Stimulated activated CD8-positive, alpha-beta memory T cell treated with anti-CD3 and anti-CD28 coated beads, Interleukin-4, amount 100 ng/mL, for 24 hours (primary cell): Measurements from ENCODE around the gene MYLIP.

Experiments
- DNase-seq: peaks from one replicate; pipeline ENCODE4 v3.0.0-alpha.2; 2020; ENCODE audit warnings: low read depth

Gene MYLIP

DNA sequence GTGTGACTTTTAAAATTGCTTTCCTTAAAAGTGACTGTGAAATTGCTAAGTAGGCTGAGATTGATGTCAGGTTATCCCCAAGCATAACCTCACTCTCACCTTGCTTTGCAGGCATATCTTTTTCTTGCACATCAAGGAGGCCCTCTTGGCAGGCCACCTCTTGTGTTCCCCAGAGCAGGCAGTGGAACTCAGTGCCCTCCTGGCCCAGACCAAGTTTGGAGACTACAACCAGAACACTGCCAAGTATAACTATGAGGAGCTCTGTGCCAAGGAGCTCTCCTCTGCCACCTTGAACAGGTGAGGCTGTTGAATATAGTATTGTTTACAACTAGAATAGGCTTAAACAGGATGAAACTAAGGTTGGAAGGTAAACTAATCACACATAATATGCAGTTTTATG, 12.6 kb downstream of the MYLIP start:
- DNase-seq, result no peak

DNA sequence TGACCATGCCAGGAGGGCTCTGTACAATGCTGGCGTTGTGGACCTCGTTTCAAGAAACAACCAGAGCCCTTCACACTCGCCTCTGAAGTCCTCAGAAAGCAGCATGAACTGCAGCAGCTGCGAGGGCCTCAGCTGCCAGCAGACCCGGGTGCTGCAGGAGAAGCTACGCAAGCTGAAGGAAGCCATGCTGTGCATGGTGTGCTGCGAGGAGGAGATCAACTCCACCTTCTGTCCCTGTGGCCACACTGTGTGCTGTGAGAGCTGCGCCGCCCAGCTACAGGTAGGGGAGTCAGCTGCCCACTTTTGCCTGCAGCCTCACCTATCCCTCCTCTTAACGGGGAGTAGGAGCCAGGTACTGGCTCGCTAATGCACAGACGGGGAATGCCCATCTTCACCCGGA, 16.2 kb downstream of the MYLIP start:
- no peak for DNase-seq

DNA sequence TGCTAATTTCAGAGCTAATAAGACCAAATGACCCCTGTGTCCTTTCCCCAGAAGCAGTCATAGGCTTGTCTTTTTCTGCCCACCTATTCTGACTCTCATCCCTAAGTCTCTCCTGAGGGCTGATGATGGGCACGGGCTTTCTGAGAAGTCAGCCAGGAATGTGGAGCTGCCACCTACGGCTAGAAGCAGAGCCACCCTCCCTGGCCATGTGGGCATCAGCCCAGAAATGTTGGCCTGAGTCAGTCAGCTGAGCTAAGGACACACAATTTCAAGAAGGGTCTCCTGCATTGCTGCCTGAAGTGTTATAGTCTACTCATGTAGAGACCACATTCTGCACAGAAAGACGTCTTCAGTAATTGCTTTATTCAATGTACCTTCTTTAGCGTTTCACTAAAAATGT, 17.1 kb downstream of the MYLIP start:
- no peak for DNase-seq

DNA sequence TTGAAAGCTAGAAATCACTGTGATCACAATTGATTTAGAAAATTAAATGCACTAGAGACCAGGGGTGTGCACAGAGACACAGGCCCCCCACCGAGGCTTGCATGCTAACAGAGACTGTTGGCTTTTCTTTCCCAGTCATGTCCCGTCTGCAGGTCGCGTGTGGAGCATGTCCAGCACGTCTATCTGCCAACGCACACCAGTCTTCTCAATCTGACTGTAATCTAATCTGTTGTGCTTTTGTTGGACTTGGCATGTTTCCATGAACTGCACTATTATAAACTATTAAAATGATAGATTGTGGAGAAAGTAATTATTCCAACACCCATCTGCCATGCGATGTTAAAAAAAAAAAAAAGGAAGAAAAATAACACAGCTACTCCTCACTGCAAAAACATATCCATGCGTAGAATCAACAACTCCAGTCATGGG, 17.7 kb downstream of the MYLIP start:
- DNase-seq, result no peak

DNA sequence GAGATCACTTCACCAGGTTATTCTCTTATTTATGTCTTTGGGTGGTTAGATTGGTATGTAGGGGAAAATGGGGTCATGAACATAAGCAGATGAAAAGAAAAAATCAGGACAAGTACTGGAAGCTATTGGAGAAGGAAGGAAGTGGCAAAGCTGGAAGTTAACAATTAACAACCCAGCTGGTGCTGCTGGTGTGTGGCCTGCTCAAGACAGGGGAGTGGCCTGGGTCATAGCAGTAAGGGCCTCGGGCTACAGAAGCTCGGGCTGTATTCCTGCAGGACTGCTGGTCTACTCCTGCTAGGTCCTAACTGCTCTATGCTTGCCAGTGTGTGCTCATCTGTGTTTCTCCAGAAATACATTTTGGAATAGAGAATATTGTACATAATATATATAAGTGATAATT, 19.6 kb downstream of the MYLIP start:
- DNase-seq, result no peak

DNA sequence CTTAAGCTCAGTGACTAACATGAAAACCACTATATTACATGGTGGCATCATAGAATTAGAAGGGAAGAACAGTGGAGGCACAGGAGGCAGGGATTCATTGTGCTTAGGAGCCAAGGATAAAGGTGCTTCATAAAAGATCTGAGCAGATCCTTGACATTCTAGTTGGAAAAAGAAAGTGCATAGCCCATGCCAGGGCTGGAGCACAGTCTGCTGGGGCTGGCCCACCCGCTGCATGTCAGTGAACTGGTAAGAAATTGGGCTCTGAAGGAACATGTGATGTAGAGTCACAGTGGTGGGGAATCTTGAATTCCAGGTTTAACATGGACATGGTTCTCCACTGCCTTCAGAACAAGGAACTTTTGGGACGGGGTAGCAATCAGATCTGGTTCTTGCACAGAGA, 20.4 kb downstream of the MYLIP start:
- no peak for DNase-seq

DNA sequence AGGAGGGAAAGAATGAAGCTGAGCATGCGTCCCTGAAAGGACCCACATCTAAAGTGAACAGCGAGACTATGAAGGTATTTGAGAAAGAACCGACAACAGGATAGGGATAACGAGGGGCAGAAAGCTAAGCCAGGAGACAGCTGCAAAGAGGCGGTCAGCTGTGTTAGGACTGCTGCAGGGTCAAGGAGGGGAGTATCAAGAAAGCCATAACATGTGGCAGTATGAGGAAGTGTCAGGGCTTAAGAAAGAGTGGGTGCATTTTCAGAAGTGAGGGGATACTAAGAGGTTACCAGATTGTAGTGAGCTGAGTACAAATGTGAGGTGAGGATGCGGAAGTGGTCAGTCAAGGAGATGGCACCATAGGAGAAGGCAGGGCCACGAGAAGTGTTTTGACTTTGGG, 21.2 kb downstream of the MYLIP start:
- no peak for DNase-seq

DNA sequence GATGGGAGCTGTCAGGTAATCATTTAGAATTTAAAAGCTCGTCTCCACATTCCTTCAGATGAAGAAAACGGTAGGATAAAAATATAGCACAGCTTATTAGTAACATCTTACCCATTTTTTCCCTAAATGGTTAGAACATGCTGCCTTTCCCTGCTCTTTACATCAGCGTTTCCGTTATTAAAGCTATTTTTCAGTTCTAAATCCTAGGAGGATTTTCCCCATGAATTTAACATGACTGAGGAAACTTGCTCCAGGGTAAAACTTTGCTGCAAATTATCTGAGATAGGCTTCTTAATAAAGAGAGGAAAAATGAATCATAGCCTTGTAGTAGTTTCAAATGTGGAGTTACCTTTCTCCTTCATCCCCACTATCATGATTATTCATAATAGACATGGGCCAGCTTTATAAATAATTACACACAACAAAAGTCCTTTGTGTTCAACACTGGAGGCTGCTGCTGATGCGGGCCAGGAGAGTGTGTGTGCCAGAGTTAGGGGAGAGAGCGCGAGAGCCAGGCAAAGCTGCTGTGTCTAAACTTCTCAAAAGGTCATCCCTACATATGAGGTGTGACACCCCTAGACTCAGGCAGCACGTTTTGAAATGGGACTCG, 24.4 kb downstream of the MYLIP start:
- no peak for DNase-seq

DNA sequence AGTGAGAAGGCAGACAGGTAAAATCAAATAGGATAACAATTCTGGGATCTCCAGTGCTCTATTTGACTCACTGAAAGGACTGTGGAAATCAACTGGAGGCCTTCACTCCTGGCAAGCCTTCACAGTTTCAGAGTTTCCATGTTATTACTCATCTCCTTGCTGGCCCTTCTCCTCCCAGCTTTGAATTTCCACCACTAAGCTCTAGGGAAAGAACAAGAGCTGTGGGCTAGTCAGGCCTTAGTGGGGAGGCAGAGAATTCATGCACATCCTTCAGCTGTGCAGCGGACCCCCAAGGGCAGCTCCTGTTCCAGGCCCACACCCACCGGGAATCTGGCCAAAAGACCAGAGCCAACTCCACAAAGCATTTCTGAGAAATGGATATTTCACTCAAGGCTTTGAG, 26.0 kb downstream of the MYLIP start:
- no peak for DNase-seq

DNA sequence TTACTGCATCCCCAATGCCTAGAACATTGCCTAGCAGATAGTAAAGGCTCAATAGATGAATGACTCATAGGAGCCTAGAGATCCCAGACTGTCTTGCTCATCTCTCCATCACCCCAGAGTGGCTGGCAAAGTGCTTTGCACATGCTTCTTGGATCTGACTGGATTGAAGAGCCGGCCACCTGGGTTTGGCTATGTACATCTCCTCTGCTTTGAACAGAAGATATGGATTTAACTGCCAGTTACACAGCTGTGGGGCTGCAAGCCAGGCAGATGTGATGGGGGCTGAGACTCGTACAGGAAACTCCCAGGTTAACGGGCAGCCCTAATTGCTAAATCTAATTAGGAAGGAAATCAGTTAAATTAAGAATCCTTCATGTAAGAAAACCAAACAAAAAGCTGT, 28.6 kb downstream of the MYLIP start:
- DNase-seq, result no peak

DNA sequence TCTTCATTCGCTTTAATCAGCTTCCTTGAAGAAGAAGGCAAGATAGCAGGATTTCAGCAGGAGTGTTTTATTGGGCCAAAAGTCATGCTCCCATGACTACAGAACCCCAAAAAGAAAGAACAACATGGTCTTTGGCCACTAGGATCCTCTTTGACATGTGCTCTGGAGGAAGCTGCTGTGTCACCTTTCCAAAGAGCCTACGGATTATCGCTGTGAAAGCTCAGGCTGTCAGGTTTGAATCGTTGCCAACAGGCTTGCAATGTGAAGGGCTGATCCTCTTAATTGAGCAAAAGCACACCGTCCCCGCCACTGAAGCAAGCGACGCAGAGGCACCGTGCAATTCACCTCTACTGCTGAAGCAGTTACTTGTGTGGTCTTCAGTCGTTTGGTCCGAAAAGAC, 29.0 kb downstream of the MYLIP start:
- no peak for DNase-seq

DNA sequence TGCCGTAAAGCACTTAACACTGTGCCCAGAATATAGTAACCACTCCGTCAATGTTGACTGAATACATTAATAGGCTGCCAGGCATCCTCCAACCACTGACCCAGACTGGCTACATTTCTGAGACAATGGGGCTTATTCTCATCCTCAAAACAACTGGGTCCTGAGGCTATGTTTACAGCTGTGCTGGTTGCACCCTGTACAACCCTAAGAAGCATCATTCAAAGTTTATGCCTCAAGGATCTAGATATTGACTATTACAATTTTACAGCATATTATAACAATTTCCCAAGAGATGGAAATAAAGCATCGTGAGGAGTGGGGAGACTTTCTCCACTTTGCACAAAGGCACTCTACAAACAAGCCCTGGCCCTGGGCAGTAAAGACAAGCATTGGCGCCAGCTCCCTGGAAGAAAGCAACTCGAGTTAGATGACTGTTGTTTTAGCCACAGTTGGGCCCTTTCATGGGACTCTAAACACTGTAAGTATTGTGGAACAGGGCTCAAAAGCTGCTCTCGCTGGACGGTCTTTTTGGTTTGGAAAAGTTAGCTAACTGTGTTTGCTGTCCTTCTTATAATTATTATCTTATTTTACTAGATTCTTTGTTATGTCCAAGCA, 30.2 kb downstream of the MYLIP start:
- DNase-seq, result no peak

DNA sequence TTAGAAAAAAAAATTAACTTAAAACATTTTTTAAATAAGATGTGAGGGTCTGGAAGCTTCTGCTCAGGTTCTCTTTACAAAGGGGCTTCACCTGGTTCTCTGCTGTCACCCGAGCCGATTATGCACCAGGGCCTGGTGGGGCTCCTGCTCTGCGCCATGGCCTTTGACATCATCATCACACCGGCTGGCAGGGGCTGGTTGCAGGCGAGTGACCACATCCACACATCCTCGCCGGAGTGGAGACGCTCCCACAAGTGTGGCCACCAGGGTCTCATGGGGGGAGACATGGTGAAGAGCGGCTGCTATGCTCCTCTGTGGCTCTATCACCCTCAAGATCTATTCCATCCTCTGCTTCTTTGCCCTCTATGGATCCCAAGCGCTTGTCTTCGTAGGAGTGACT, 31.9 kb downstream of the MYLIP start:
- no peak for DNase-seq

DNA sequence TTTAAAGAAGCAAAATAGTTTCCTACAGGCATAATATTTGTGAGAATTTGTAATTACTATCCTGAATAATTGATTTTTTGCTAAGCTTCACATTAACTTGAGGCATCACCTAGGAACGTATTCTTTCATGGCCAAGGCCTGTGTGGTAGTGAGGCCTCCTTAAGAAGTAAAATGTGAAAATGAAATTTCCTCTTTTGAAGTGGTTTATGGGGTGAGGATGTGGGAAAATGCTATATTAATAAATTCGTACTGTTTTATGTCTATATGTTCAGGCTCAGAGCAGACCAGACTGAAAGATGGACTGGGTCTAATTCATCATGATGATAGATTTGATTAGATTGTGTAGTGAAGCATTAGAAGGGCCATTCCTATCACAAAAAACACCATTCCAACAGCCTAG, 33.1 kb downstream of the MYLIP start:
- DNase-seq, result no peak

DNA sequence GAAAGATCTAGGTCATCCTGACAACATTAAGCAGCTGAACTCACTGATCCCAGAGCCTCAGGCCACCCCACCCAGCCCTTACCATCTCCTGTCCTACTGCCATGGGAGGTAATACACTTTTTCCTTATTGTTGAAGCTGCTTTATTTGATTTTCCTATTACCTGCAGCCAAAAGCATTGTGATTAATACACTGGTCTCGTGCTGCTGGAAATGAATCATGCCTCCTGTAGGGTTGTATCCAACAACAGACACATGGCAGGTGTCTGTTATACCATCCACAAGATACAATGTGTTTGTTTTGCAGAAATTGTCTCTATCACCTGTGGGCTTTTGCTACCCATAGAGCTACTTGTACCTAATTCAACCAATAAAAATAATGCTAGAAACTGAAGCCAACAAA, 34.2 kb downstream of the MYLIP start:
- DNase-seq, result no peak

DNA sequence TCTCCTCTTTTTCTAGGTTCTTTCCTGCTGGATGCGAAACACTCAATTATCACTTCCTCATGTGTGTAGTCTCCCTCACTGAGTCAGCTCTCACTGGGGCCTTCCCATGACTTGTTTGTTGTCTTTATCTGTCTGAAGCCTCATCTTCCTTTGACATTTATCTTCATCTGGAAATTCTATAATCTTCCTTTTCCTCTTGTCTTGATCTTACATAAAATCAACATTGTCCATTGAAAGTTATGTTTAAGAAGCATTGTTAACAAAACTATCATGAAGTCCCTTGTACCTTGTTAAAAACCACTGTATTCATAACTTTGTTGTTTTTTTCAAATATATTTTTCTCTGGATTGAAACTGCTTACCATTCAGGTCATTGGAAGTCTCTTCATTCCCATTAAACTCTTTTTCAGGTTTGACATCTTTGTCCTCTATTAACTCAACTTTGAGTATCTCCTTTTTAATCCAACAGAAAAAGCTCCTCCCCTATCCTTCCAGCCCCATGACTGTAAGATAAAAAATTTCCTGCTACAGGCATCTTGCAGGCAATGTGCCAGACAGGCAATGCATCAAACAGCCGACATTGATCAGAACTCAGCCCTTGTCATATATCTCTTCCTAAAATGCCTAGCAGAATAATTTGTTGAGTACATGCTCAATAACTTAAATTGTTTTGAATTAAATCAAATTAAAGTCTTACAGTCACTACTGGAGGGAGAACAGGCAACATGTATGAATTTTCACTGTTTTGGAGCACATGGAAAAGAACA, 34.8 kb downstream of the MYLIP start:
- no peak for DNase-seq

DNA sequence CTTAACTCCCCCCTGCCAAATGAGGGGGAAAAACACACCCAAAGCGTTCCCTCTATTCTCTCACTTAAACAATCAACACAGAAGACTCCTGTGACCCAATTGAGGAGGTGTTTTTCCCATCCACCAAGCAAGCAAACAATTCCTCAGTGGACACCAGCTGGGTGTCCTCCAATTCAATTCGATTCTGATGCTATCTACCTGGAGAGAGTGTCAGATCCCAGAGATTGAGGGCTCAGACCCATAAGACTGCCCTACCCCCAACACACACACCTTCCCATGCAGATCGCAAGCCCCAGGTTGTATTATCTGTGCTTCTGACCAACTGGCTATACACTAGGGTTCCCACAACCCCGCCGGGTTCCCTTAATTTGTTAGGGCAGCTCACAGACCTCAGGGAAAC, 36.8 kb downstream of the MYLIP start:
- no peak for DNase-seq

DNA sequence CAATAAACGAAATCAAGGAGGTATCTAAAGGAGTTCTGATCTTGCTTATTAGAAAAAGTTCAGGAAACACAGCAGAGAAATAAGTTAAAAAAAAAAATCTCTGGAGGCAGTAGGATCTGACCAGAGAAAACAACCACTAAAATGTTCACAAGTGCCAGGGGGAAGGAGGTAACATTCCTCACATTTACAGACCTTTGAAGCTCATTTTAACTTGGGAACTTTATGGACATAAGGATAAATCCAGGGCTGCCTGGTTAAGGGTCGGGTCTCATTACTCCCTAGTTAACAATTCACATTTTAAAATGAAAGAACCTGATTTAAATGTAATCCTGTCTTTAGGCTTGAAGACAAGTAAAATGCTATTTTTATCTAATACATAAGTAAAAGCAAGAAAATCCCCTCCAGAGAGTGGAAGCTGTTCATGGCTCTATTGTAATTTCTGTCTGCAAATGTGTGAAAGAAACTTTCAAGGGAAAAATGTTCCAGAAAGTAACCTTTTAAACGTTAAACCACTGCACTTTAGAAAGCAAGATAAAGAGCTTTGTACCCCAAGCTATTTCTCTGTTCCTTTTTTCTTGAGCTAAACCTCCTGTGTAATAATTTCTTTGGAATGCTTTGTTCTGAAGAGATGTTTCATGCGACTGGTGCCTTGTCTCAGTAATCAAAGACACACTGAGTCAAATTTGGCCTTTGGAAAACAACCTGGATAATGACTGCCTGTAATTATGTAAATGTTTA, 38.2 kb downstream of the MYLIP start:
- no peak for DNase-seq

DNA sequence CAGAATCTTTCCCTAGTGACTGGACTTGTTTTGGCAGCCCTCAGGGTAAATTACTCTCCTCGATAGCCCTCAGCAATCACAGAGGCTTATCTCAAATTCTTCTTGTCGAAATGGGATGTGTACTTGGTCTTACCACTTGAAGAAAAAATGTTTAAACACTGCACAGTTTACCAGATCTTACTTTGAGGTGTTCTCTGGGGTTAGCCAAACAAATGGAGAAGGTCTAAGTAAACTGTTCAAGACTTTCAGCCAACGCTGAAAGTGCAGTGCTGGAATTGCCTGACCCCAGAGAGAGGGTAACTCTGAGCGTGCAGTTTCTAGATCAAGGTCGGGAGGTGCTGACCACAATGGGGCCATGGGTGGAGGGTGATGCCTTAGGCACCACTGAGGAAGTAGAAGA, 39.2 kb downstream of the MYLIP start:
- no peak for DNase-seq

DNA sequence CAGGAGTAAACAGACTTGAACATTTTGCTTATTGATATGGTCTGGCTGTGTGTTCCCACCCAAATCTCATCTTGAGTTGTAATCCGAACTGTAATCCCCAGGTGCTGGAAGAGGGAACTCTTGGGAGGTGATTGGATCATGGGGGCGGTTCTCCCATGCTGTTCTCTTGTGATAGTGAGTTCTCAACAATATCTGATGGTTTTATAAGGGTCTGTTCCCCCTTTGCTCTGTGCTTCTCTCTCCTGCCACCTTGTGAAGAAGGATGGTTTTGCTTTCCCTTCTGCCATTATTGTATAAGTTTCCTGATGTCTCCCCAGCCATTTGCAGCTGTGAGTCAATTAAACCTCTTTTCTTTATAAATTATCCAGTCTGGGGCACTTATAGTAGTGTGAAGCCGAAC, 40.0 kb downstream of the MYLIP start:
- no peak for DNase-seq

DNA sequence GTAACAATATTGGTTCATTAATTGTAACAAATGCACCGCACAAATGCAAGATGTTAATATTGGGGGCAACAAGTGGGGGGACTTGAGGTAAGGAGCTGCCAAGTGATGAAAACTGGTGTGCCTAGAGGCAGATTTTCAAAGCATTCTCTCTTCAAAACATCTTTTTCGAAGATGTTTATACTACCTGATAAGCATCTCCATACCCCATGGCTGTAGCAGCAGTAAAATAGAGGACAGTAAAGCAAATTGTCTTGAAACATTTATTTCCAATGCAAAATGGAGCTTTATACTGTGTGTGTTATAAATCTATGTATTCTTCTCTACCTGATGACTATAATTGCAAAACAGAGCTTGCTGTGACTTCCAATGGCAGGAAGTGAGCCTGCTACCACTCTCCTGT, 42.5 kb downstream of the MYLIP start:
- no peak for DNase-seq

DNA sequence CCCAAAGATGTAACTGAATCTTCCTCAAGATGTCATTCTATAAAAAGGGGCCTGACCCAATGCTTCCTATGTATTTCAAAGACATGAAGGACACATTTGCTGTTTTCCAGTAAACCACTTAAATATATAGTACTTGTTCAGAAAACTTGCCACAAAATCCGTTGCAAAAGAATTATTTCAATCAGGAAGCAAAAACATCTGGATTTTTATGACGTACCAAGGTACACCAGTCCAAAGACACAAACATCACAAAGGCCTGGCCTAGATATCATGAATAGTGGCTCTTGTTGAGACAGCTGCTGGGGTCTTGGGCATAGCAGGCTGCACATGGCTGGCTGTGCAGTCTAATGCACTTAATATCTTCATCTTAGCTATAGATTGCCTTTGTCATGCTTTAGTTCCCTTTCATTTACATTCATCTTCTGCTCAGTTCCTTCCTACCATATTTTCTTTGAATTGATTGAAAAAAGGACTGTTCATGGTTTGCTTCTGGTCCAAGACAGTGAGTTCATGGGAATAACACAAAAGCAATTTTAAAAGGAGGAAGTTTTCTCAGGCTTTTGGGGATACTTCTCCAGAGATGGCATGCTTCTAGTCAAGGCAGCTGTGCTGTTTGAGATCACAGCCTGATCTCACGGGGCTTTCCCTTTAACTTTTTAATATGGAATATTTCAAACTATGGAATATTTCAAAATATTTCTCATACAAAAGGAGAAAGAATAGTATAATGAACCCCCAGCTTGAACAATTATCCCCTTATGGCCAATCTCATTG, 44.5 kb downstream of the MYLIP start:
- DNase-seq, result no peak
